Colon (tissue), 2 donors: ENCODE data around the gene FLOT1.

Experiments used
- FAIRE-seq: peaks from 2 replicates; lab custom pipeline; 2012; peaks lifted over from hg19 to GRCh38; lab: Jason Lieb, UNC
- donor health status: control.
- donor health status: control.

Gene FLOT1

GRCh38 chr6:30742316-30743098 is at the start of gene FLOT1:
FLOT1 (minus strand) TSS chr6:30742687; CDS start chr6:30742189, 498 bp downstream.
- FAIRE-seq = no peak

- FAIRE-seq = no peak
Measured at GRCh38 chr6:30790724-30791383, 48.4 kb upstream of the FLOT1 start.

- FAIRE-seq = no peak
Measured at GRCh38 chr6:30789606-30790005, 47.1 kb upstream of the FLOT1 start.

- FAIRE-seq = no peak
Measured at GRCh38 chr6:30787954-30788353, 45.5 kb upstream of the FLOT1 start.

GRCh38 chr6:30782425-30783014 is 40.0 kb upstream of the FLOT1 start:
- no peak for FAIRE-seq

- FAIRE-seq = no peak
Measured at GRCh38 chr6:30781743-30782424, 39.4 kb upstream of the FLOT1 start.

- no peak for FAIRE-seq
Measured at GRCh38 chr6:30781395-30781742, 38.9 kb upstream of the FLOT1 start.

GRCh38 chr6:30780642-30780920 is 38.1 kb upstream of the FLOT1 start:
- no peak for FAIRE-seq

- FAIRE-seq = no peak
Measured at GRCh38 chr6:30779850-30780641, 37.6 kb upstream of the FLOT1 start.

GRCh38 chr6:30778001-30778635 is 35.6 kb upstream of the FLOT1 start:
- FAIRE-seq = no peak

- FAIRE-seq = no peak
Measured at GRCh38 chr6:30777155-30777485, 34.6 kb upstream of the FLOT1 start.

GRCh38 chr6:30776390-30777154 is 34.1 kb upstream of the FLOT1 start:
- no peak for FAIRE-seq

GRCh38 chr6:30775104-30775503 is 32.6 kb upstream of the FLOT1 start:
- no peak for FAIRE-seq

- no peak for FAIRE-seq
Measured at GRCh38 chr6:30774701-30775100, 32.2 kb upstream of the FLOT1 start.

GRCh38 chr6:30770592-30770991 is 28.1 kb upstream of the FLOT1 start:
- no peak for FAIRE-seq

GRCh38 chr6:30769853-30770524 is 27.5 kb upstream of the FLOT1 start:
- FAIRE-seq = no peak

- no peak for FAIRE-seq
Measured at GRCh38 chr6:30769088-30769852, 26.8 kb upstream of the FLOT1 start.

GRCh38 chr6:30768634-30769087 is 26.2 kb upstream of the FLOT1 start:
- no peak for FAIRE-seq

GRCh38 chr6:30767944-30768301 is 25.4 kb upstream of the FLOT1 start:
- FAIRE-seq = no peak
